Measurements from ENCODE around the gene TNC.

GRCh38 chr9:115010874-115011273 is 107.1 kb downstream of the TNC start:
- no peak for TF ChIP-seq CTCF (conservative IDR thresholded peaks at IDR 0.05 in 1 of 2, IDR thresholded peaks at IDR 0.05 in 1 of 2; ENCODE audit: extremely low read depth in 1 of 2, insufficient read depth in 1 of 2, low read depth in 1 of 2, low read length in 2 of 2)
- no peak for TF ChIP-seq EZH2 (IDR thresholded peaks at IDR 0.05; ENCODE audit: borderline replicate concordance, low read length)

Measured in mammary epithelial cell (primary cell).